ENCODE measurements around the gene ACTRT2.

The ACTRT2 gene

DNA sequence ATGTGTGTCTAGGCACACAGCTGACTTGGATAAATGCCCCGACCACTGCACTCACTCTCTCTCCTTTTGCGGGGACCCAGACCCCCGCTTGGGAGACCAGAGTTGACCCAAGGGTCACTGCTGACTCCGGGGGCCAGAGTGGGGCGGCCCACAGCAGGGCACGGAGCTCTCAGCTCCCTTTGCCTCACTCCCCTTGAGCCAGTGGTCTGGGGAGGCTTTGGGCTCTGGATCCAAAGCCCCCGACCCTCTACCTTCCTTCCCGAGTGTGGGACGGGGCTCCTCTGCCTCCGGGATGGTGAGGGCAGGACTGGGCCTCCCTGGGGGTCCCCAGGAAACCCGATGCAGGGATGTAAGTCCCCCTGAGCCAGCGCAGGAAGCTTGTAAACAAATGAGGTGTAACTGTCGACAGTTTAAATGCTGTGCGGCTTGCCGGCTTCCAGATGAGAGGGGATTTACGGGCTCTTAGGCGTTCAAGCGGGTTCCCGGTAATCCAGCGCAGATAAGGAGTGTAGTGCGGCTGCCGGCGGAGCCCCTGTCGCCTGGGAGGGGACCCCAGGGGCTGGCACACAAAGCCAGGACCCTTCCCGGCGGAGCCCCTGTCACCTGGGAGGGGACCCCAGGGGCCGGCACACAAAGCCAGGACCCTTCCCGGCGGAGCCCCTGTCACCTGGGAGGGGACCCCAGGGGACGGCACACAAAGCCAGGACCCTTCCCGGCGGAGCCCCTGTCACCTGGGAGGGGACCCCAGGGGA is 7.4 kb downstream of the ACTRT2 start:
- Mint-ChIP-seq H3K9me3 (no peaks in the 10 kb centered on the region), H3K4me1 (ENCODE audit: low read depth) (peaks cover 10% of the 10 kb centered on the region), H3K27me3 (no peaks in the 10 kb centered on the region), H3K27ac (no peak overlapping the region), H3K4me3 (no peak overlapping the region), H3K36me3 (ENCODE audit: low read depth) (no peaks in the 10 kb centered on the region)

DNA sequence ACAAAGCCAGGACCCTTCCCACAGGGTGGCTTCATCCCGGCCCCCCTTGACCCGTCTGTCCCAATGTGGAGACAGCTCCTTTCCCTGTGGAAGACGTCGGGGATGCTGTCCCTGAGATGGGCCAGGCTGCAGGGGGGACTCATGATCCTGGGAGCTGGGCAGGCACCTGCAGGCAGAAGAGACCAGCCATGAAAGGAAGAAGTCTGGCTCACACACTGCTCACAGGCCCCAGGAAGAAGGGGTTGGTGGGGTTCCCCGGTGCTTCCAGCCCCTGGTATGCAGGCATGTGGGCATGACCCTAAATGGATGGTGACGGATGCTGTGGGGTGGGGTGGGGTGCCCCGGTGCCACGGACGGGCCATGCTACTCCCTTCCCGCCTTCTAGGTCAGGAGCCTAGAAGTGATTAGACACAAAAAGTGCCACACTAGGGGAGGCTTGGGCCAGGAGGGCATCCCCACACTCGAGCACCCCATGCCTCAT is 8.3 kb downstream of the ACTRT2 start:
- Mint-ChIP-seq H3K27ac (no peak overlapping the region), H3K4me1 (ENCODE audit: low read depth) (peaks cover 10% of the 10 kb centered on the region), H3K36me3 (ENCODE audit: low read depth) (no peaks in the 10 kb centered on the region)

DNA sequence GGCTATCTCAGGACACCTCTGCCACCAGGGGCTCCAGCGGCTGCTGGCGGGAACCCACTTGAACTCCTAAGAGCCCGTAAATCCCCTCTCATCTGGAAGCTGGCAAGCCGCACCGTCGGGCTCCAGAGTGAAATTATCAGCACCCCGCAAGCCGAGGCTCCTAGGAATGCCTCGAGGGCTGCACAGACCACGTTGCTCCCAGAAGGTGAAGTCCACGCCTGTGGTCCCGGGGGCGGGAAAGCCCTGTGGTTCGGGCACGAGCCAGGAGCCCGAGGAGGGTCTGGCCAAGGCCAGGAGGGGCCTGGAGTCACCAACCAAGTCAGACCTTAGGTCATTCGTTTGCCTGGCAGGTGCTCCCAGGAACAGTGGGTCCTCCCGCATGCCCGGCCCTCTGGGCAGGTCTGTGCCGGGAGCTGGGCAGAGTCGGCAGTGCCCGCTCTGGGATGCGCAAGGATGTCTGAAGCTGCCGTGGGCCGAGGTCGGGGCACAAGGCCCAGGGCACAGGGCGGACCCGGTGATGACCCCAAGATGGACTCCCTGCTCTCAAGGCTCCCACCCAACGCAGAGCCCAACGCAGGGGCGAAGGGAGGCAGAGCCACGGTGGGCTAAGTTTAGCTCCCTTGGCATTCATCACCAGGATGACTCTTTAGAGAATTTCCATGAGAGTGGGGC is 8.9 kb downstream of the ACTRT2 start:
- no peaks in the 10 kb centered on the region for H3K9me3 Mint-ChIP-seq
- no peaks in the 10 kb centered on the region for H3K36me3 Mint-ChIP-seq (ENCODE audit: low read depth)
- H3K4me1 Mint-ChIP-seq (ENCODE audit: low read depth): peaks cover 10% of the 10 kb centered on the region
- no peaks in the 10 kb centered on the region for H3K27me3 Mint-ChIP-seq
- no peak overlapping the region for H3K4me3 Mint-ChIP-seq
- H3K27ac Mint-ChIP-seq: no peak overlapping the region

More for the DNA sequence above, 8.3 kb downstream of the ACTRT2 start:
- H3K4me3 Mint-ChIP-seq: no peak overlapping the region
- no peaks in the 10 kb centered on the region for H3K9me3 Mint-ChIP-seq
- no peaks in the 10 kb centered on the region for H3K27me3 Mint-ChIP-seq

DNA sequence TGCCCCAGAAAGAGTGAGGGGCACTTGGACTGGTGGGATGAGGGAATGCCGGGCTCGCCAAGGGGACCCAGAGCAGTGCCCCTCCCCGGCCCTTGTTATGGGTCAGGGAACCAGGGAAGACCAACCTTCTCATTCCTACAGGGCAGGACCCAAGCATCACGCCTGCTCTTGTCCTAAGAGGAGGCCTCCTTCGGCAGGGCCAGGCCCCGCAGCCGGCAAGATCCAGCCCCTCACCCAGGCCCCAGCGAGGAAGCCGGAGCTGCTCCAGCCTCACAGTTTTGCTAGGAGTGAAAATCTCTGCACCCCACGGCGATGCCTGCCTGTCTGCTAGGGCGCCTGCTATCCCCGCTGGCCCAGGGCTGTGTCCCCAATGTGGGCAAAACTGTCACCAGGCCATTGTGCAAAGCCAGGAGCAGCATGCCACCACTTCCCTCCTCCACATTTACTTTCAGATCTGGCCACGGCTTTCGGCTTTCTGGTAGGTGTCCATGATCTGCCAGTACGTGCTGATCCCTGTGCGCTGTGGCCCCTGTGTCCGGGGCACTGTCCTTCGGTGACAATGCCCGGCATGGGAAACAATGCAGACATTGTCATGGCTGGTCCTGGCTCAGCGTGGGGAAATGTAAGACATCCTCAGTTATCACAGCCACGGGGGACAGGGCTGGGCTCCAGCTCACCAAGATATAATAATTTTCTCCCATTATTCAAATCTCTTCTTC is 9.6 kb downstream of the ACTRT2 start:
- no peak overlapping the region for H3K27ac Mint-ChIP-seq
- no peak overlapping the region for H3K4me3 Mint-ChIP-seq
- no peaks in the 10 kb centered on the region for H3K9me3 Mint-ChIP-seq
- H3K4me1 Mint-ChIP-seq (ENCODE audit: low read depth): peaks cover 10% of the 10 kb centered on the region
- H3K27me3 Mint-ChIP-seq: no peaks in the 10 kb centered on the region
- H3K36me3 Mint-ChIP-seq (ENCODE audit: low read depth): no peaks in the 10 kb centered on the region

DNA sequence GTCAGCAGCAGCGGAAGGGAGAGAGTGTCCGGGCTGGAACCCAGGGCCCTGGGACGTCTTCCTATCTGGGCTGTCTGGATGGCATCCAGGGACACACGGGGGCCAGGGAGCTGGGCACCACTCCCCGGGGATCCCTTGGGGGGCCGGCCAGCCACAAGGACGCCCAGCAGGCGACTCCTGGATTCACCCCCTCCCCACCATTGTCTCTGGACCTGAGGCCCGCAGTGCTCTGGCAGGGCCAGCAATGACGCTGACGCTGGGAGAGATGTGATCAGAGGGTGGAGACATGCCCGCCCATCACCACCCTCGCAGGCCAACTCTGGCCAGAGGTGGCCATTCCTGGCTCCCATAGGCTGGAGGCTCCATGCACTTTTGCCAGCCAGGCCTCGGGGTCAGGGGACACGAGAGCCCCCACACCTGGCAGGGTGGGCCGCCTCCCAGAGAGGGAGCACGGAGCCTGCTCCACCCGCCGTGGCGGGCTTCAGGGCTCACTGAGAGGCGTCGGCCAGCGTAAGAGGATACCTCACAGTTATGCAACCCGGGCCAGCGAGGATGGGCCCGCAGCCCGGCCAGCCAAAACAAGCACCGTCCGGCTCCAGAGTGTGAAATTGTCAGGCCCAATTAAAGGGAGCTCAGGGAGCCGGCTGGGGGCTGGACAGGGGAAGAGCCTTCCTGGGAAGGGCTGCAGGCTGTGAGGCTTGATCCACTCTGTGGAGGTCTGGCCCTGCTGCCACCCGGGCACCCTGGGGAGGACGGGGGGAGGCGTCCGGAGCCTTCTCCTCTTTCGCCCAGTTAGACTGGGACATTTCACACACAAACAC is 10.3 kb downstream of the ACTRT2 start:
- Mint-ChIP-seq H3K4me1 (ENCODE audit: low read depth) (peaks cover 10% of the 10 kb centered on the region), H3K27me3 (no peaks in the 10 kb centered on the region), H3K36me3 (ENCODE audit: low read depth) (no peaks in the 10 kb centered on the region), H3K27ac (no peak overlapping the region), H3K4me3 (no peak overlapping the region), H3K9me3 (no peaks in the 10 kb centered on the region)

DNA sequence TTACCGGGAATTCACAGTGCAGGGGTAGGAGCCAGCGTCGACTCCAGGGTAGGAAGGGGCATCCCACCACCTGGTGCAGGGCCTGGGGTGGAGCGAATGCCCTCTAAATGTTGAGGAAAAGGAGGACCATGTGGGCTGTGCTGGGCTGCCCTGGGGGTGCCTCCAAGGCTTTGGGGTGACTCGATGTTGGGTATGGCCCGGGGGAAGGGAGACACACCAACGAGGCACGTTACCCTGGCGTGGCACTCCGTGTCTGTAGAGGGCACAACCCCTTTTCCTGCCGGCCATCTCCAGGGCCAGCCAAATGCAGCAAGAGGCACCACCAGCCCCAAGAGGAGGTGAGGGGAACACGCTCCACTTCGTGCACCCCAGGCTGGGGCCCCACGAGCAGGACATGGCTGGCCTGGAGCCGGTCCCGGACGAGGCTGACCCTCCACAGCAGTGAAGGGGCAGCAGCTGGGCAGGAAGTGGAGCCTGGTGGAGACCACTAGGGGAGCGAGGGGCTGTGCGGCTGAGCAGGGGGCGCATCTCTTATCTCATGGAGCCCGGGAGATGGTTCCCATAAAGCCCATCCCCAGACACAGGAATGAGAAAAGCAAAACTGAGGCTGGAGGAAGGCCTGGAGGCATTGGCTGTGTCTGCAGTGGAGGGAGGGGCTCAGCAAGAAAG is 11.2 kb downstream of the ACTRT2 start:
- H3K9me3 Mint-ChIP-seq: no peaks in the 10 kb centered on the region
- H3K4me3 Mint-ChIP-seq: no peak overlapping the region
- no peaks in the 10 kb centered on the region for H3K36me3 Mint-ChIP-seq (ENCODE audit: low read depth)
- no peaks in the 10 kb centered on the region for H3K27me3 Mint-ChIP-seq
- peaks cover 10% of the 10 kb centered on the region for H3K4me1 Mint-ChIP-seq (ENCODE audit: low read depth)
- H3K27ac Mint-ChIP-seq: no peak overlapping the region

DNA sequence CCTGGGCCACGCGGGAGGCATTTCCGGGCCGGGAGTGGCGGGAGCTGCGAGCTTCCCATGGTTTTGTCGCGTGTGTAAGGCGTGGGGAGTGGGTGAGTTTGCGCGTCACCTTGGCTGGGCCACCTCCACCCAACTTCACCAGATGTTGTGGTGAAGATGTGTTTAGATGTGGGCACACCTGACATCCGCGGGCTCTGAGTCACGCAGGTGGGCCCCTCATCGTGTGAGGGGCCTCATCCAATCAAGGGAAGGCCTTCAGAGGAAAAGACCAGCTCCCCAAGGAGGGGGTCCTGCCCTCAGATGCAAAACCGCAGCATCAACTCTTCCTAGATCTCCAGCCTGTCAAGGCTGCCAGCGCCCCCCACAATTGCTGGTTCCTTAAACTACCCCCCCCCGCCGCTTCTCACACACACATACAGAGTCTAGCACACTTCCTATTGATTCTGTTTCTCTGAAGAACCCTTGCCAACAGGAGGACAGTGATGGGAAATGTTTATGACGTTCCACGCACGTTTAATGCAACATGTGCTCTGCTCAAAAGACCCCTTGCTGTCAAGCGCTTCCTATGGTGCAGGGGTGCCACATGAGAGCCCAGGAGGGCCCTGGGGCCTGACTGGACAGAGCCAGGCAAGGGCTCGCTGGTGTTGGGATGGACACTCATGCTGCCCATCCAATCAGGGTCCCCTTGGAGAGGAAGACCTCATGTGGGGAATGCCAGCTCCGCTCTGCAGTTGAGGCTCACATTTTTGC is 11.9 kb downstream of the ACTRT2 start:
- Mint-ChIP-seq H3K4me3 (no peak overlapping the region), H3K36me3 (ENCODE audit: low read depth) (no peaks in the 10 kb centered on the region), H3K27ac (no peak overlapping the region), H3K4me1 (ENCODE audit: low read depth) (peaks cover 10% of the 10 kb centered on the region), H3K27me3 (no peaks in the 10 kb centered on the region), H3K9me3 (no peaks in the 10 kb centered on the region)

DNA sequence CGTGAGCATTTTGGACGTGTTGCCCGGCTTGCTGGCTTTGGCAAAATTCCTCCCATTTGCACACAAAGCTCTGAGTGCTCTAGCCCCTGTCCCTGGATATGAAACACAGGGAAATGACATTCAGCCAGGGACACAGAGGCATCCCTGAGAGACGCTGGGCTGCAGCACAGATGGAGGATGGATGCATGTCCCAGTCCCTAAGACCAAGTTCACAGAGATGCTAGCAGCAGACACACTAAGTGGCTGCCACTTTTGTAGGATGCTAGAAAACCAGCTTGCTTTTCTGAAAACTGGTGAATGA is 12.5 kb downstream of the ACTRT2 start:
- Mint-ChIP-seq H3K27me3 (no peaks in the 10 kb centered on the region), H3K27ac (no peak overlapping the region), H3K36me3 (ENCODE audit: low read depth) (no peaks in the 10 kb centered on the region), H3K4me1 (ENCODE audit: low read depth) (peaks cover 10% of the 10 kb centered on the region), H3K9me3 (no peaks in the 10 kb centered on the region), H3K4me3 (no peak overlapping the region)

DNA sequence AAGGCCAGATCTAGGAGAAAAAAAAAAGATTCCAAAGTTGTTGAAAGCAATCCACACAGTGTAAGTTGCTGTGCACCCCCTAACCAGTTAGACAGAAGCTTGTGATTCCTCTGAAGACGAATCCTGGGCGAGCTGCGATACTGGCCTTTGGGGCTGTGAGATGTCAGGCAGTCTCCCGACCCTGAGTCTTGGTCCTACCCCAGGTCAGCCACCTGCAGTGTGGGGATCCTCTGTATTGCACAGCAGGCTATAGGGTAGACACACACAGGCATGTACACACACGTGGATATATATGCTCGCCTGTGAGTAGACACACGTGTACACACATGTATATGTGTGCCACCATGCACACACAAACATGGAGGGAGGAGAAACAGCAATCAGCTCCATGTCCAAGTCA is 12.9 kb downstream of the ACTRT2 start:
- Mint-ChIP-seq H3K27me3 (no peaks in the 10 kb centered on the region), H3K9me3 (no peaks in the 10 kb centered on the region), H3K36me3 (ENCODE audit: low read depth) (no peaks in the 10 kb centered on the region), H3K4me1 (ENCODE audit: low read depth) (peaks cover 10% of the 10 kb centered on the region), H3K27ac (no peak overlapping the region), H3K4me3 (no peak overlapping the region)

DNA sequence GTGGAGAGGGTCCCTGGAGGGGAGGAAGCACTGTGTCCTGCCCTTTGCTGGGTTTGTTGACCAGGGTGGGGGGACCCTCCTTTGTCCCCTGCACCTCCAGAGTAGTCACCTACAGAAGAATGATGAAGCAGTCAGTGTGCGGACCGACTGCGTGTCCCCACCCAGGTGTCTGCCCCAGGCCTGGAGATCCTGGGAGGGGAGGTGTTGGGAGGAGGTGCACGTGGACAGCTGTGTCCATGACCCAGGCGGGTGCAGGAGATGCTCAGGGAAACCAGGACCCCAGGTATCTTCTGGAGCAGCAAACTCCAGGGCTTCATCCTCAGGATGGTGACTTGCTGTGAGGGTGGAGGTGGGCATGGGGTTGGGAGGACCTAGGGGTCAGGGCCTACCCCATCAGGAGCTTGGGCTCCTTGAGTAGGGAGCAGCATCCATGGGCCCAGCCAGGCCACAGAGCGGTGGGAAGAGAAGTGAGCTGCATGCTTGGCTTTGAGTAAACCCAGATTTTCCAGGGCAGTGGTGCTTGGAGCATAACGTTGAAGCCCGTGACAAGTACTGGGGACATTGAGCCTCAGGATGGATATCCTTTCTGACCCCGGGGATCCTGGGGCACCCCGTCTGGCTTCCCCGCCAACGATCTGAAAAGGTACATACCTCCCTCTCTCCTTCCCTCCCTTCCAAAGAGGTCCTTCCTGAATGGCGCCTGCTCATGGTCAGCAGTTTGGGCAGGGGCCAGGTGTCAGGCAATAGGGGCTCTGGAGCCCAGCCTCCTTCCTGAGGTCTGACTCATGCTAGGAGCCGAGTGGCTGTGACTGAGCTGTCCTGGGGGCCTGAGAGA is 13.7 kb downstream of the ACTRT2 start:
- no peaks in the 10 kb centered on the region for H3K36me3 Mint-ChIP-seq (ENCODE audit: low read depth)
- no peaks in the 10 kb centered on the region for H3K9me3 Mint-ChIP-seq
- H3K4me3 Mint-ChIP-seq: no peak overlapping the region
- peaks cover 10% of the 10 kb centered on the region for H3K4me1 Mint-ChIP-seq (ENCODE audit: low read depth)
- no peak overlapping the region for H3K27ac Mint-ChIP-seq
- H3K27me3 Mint-ChIP-seq: no peaks in the 10 kb centered on the region

DNA sequence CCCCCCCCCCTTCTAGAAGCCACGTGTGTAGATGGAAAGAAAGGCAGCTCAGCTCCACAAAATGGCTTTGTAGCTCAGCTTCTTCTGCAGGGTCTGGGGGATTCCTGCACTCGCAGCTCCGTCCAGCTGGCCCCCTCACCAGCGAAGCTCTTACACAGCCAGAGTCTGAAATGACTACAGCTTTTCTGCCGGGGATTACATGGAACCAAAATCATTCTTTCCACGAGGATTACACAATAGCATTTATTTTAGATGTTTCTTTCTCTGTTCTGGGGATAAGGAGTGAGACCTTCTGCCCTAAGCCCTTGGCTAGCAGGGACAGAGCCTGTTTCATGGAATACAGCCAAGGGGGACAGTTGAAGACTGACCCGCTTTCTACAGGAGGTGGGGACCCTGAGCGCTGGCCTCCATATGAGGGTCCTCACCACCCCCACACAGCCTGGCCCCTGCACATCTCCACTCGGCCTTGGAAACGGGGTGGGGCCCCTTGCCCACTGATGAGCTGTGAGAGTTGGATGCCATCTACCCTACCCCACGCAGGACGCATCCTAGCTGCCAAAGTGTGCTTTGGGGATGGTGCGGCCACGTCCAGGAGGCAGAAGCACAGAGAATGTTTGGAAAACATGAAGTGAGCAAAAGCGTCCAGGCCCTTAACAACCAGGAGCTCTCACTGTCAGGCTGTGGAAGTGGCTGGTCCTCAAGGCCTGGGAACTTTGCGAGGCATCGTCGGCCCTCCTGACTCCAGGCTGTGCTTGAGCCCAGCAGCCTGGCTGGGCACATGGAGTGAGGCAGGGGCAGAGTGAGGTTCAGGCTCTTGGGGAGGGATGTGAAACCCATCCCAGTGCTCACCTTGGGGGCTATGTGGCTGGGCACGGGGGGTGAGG is 14.5 kb downstream of the ACTRT2 start:
- Mint-ChIP-seq H3K27ac (no peak overlapping the region), H3K9me3 (no peaks in the 10 kb centered on the region), H3K27me3 (no peaks in the 10 kb centered on the region), H3K4me3 (no peak overlapping the region), H3K4me1 (ENCODE audit: low read depth) (peaks cover 10% of the 10 kb centered on the region), H3K36me3 (ENCODE audit: low read depth) (no peaks in the 10 kb centered on the region)

DNA sequence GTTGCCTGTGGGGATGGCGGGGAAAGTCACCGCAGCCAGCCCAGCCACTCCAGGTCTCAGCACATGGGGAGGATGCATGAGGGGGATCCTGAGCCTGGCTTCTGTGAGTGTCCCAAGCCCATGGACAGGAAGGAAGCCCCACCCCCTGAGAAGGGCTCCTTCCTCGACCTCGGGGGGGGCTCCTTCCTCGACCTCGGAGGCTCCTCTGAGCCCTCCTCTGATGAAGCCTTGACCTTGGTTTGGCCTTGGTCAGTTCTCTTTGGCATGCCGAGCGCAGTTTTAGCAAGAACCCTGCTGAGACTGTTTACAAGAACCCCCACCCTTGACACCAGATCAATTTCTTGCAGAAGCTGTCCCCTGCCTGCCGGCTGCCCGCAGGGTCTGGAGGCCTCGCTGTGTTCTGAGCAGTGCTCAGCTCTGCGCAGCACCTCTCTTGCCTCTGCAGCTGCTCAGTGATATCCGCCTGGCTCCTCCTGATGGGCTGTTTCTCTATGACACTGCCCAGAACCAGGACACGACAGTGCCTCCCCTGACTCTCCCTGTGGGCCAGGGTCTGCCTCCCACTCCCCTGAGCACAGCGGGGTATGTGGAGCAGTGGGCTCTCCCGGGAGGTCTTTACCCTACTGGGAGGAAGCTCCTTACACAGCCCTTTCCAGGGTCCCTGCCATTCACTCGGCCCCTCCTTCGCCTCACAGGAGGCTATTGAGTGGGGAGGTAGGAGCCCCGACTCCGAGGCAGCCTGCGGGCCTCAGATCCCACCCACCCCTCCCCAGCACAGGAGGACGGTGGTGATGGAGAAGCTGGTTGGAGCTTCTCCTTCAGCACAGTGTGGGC is 15.4 kb downstream of the ACTRT2 start:
- Mint-ChIP-seq H3K4me1 (ENCODE audit: low read depth) (peaks cover 10% of the 10 kb centered on the region), H3K36me3 (ENCODE audit: low read depth) (no peaks in the 10 kb centered on the region), H3K27ac (no peak overlapping the region), H3K4me3 (no peak overlapping the region), H3K27me3 (no peaks in the 10 kb centered on the region), H3K9me3 (no peaks in the 10 kb centered on the region)

Measured in stimulated activated naive CD8-positive, alpha-beta T cell treated with anti-CD3 and anti-CD28 coated beads, Interleukin-15, Interleukin-2, amounts not matched to agents 100 ng/mL and 50 ng/mL, for 24 hours (primary cell).